ENCODE measurements around the gene WNT7A. TPM values are rescaled to one million over a fixed set of nuclear protein-coding genes. Genes with fewer than 3 reads are reported as not detected.

The WNT7A gene
- total RNA-seq, 4 donors from 2014 or later, result 0.09 to 0.91 (median 0.73) TPM; not detected in 1

- intact Hi-C loops (cut with DNase I), result no loop called here
These were observed 13.6 kb downstream of the WNT7A start for GRCh38 chr3:13866041-13866965.

GRCh38 chr3:13865581-13865980 lies 14.3 kb downstream of the WNT7A start:
- WGBS, 2 donors, result 37 to 73% methylated on average over 7 of the region's 7 CpGs
- Histone ChIP-seq H3K4me3 (no peak overlapping the region), H3K9me3 (peaks cover 0 to under 1% (median 0%) of the 10 kb centered on the region in 3 donors), H3K27me3 (peaks cover 0 to 63% (median 0%) of the 10 kb centered on the region in 4 donors), H3K36me3 (no peaks in the 10 kb centered on the region), H3K27ac (no peak overlapping the region), H3K4me1 (no peaks in the 10 kb centered on the region)
- DNase-seq, result no peak
- no peak for TF ChIP-seq POLR2A (IDR thresholded peaks at IDR 0.05)
- no peak for TF ChIP-seq CTCF (IDR thresholded peaks at IDR 0.05)
- intact Hi-C loops (cut with DNase I), result no loop called here

More at GRCh38 chr3:13866041-13866965, 13.6 kb downstream of the WNT7A start:
- DNase-seq, result no peak
- Histone ChIP-seq H3K27ac (no peak overlapping the region), H3K9me3 (peaks cover 0 to 5% (median 0%) of the 10 kb centered on the region in 3 donors), H3K4me3 (no peak overlapping the region), H3K4me1 (no peaks in the 10 kb centered on the region), H3K36me3 (no peaks in the 10 kb centered on the region), H3K27me3 (peaks cover 0 to 56% (median 0%) of the 10 kb centered on the region in 4 donors)
- 52 to 57% methylated on average over 11 to 14 of the region's 14 CpGs for WGBS, 2 donors
- TF ChIP-seq POLR2A (IDR thresholded peaks at IDR 0.05) (no peak), CTCF (IDR thresholded peaks at IDR 0.05) (no peak)

GRCh38 chr3:13865106-13865505 lies 14.8 kb downstream of the WNT7A start:
- no peak for DNase-seq
- WGBS, 2 donors, result 60 to 86% methylated on average over 1 to 2 of the region's 4 CpGs
- no peak for TF ChIP-seq POLR2A (IDR thresholded peaks at IDR 0.05)
- no peak for TF ChIP-seq CTCF (IDR thresholded peaks at IDR 0.05)
- H3K9me3 ChIP-seq, result no peaks in the 10 kb centered on the region
- intact Hi-C loops (cut with DNase I), result no loop called here
- no peak overlapping the region for H3K27ac ChIP-seq
- H3K4me3 ChIP-seq, result no peak overlapping the region
- no peaks in the 10 kb centered on the region for H3K36me3 ChIP-seq
- H3K4me1 ChIP-seq, result no peaks in the 10 kb centered on the region
- peaks cover 0 to 68% (median 0%) of the 10 kb centered on the region in 4 donors for H3K27me3 ChIP-seq

GRCh38 chr3:13863965-13864595 lies 15.8 kb downstream of the WNT7A start:
- TF ChIP-seq CTCF (IDR thresholded peaks at IDR 0.05) (no peak), POLR2A (IDR thresholded peaks at IDR 0.05) (no peak)
- no peaks in the 10 kb centered on the region for H3K4me1 ChIP-seq
- DNase-seq, result no peak
- H3K36me3 ChIP-seq, result no peaks in the 10 kb centered on the region
- H3K27ac ChIP-seq, result no peak overlapping the region
- peaks cover 0 to 78% (median 0%) of the 10 kb centered on the region in 4 donors for H3K27me3 ChIP-seq
- no peaks in the 10 kb centered on the region for H3K9me3 ChIP-seq
- whole genome bisulfite sequencing, 2 donors, result 62 to 70% methylated on average over 10 of the region's 10 CpGs
- H3K4me3 ChIP-seq, result no peak overlapping the region
- intact Hi-C loops (cut with DNase I), result no loop called here

Data from esophagus squamous epithelium (tissue), 5 donors.